Measurements from ENCODE around the gene MRPL10.

The MRPL10 gene

GRCh38 chr17:47875011-47875985, 44.0 kb upstream of the MRPL10 start:
- no peak overlapping the region for H3K4me3 ChIP-seq (ENCODE audit: low read depth, low read length)
- no peak for TF ChIP-seq CTCF (IDR thresholded peaks at IDR 0.05; ENCODE audit: control insufficient read depth, extremely low read depth, insufficient read depth)
- DNase-seq (ENCODE audit: low read depth) = no peak

GRCh38 chr17:47873200-47874090, 42.1 kb upstream of the MRPL10 start:
- no peak for TF ChIP-seq CTCF (IDR thresholded peaks at IDR 0.05; ENCODE audit: control insufficient read depth, extremely low read depth, insufficient read depth)
- no peak overlapping the region for H3K4me3 ChIP-seq (ENCODE audit: low read depth, low read length)
- no peak for DNase-seq (ENCODE audit: low read depth)

GRCh38 chr17:47872651-47873161, 41.4 kb upstream of the MRPL10 start:
- no peak overlapping the region for H3K4me3 ChIP-seq (ENCODE audit: low read depth, low read length)
- no peak for TF ChIP-seq CTCF (IDR thresholded peaks at IDR 0.05; ENCODE audit: control insufficient read depth, extremely low read depth, insufficient read depth)

GRCh38 chr17:47872019-47872650, 40.8 kb upstream of the MRPL10 start:
- no peak for DNase-seq (ENCODE audit: low read depth)
- H3K4me3 ChIP-seq (ENCODE audit: low read depth, low read length) = no peak overlapping the region
- TF ChIP-seq CTCF (IDR thresholded peaks at IDR 0.05; ENCODE audit: control insufficient read depth, extremely low read depth, insufficient read depth) = no peak

More at GRCh38 chr17:47872651-47873161, 41.4 kb upstream of the MRPL10 start:
- DNase-seq (ENCODE audit: low read depth) = no peak

GRCh38 chr17:47871048-47871447, 39.7 kb upstream of the MRPL10 start:
- no peak overlapping the region for H3K4me3 ChIP-seq (ENCODE audit: low read depth, low read length)
- no peak for DNase-seq (ENCODE audit: low read depth)
- TF ChIP-seq CTCF (IDR thresholded peaks at IDR 0.05; ENCODE audit: control insufficient read depth, extremely low read depth, insufficient read depth) = no peak

- no peak overlapping the region for H3K4me3 ChIP-seq (ENCODE audit: low read depth, low read length)
- DNase-seq (ENCODE audit: low read depth) = no peak
- TF ChIP-seq CTCF (IDR thresholded peaks at IDR 0.05; ENCODE audit: control insufficient read depth, extremely low read depth, insufficient read depth) = no peak
Measured at GRCh38 chr17:47870056-47870455, 38.7 kb upstream of the MRPL10 start.
